Measurements from ENCODE around the gene TGOLN2. TPM values are rescaled to one million over a fixed set of nuclear protein-coding genes. Genes with fewer than 3 reads are reported as not detected.
"Not testable (repeated sequence)": the region's sequence is repeated elsewhere in the genome, so short reads cannot be mapped to it uniquely, and the experiment has no call there.

The TGOLN2 gene
- total RNA-seq, 6 experiments from 2014 or later, result 143 to 161 (median 150) TPM

- H3K27me3 Mint-ChIP-seq (ENCODE audit: insufficient read depth), result no peaks in the 10 kb centered on the region; the same call in 1 of the 2 replicates
- H3K9me3 Mint-ChIP-seq, result no peaks in the 10 kb centered on the region
- H3K27ac Mint-ChIP-seq, result no peak overlapping the region
- no peak overlapping the region for H3K4me3 Mint-ChIP-seq
- H3K4me1 Mint-ChIP-seq (ENCODE audit: low read depth), result no peaks in the 10 kb centered on the region
- DNase-seq, result no peak
- H3K36me3 Mint-ChIP-seq (ENCODE audit: low read depth), result peaks cover 11% of the 10 kb centered on the region
- TF ChIP-seq, protein P1, sequence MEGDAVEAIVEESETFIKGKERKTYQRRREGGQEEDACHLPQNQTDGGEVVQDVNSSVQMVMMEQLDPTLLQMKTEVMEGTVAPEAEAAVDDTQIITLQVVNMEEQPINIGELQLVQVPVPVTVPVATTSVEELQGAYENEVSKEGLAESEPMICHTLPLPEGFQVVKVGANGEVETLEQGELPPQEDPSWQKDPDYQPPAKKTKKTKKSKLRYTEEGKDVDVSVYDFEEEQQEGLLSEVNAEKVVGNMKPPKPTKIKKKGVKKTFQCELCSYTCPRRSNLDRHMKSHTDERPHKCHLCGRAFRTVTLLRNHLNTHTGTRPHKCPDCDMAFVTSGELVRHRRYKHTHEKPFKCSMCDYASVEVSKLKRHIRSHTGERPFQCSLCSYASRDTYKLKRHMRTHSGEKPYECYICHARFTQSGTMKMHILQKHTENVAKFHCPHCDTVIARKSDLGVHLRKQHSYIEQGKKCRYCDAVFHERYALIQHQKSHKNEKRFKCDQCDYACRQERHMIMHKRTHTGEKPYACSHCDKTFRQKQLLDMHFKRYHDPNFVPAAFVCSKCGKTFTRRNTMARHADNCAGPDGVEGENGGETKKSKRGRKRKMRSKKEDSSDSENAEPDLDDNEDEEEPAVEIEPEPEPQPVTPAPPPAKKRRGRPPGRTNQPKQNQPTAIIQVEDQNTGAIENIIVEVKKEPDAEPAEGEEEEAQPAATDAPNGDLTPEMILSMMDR (IDR thresholded peaks at IDR 0.05), result no peak
Observed at GRCh38 chr2:85368921-85369320, 41.1 kb upstream of the TGOLN2 start.

DNA sequence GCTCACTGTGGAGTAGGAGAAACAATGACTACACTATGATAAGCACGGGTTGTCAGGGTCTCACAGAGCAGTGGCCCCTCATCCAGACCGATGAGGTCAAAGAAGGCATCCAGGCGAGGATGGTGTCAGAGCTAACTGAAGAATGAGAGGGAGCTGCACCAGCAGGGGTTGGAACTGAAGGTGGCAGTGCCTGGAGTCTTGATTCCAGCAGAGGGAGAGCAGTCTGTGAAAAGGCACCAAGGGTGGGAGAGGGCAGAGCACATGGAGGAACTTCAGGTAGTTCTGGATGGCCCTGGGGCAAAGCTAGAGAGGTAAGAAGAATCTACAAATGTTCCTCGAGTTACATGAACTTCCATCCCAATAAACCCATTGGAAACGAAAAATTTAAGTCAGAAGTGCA lies 39.4 kb upstream of the TGOLN2 start:
- no peaks in the 10 kb centered on the region for H3K4me1 Mint-ChIP-seq (ENCODE audit: low read depth)
- H3K36me3 Mint-ChIP-seq (ENCODE audit: low read depth), result peaks cover 15% of the 10 kb centered on the region
- DNase-seq, result no peak
- TF ChIP-seq, protein P1 (IDR thresholded peaks at IDR 0.05), result no peak
- no peak overlapping the region for H3K4me3 Mint-ChIP-seq
- H3K27me3 Mint-ChIP-seq (ENCODE audit: insufficient read depth), result no peaks in the 10 kb centered on the region; the same call in 1 of the 2 replicates
- no peaks in the 10 kb centered on the region for H3K9me3 Mint-ChIP-seq
- no peak overlapping the region for H3K27ac Mint-ChIP-seq

DNA sequence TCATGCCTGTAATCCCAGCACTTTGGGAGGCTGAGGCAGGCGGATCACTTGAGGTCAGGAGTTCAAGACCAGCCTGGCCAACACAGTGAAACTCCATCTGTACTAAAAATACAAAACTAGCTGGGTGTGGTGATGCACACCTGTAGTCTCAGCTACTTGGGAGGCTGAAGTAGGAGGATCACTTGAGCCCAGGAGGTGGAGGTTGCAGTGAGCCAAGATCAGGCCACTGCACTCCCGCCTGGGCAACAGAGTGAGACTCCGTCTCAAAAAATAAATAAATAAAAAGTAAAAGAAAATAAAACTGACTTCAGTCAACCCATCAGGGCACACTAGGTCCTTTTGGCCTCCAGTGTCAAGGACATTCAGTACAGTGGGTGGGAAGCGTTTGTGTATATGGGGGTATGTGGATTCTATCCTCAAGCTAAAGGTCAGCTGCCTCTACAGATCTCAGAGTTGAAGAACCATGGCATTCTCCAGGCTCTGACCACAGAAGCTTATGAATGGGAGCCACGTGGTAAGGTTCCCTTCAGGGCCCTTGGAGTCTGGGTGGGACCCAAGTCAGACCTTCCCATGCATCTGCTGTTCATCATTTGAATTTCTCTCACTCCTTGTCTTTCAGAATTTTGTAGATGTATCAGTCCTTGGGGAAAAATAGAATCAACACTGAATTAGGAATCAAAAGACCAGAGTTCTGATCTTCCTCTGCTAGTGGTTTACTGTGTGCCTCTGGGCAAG lies 35.0 kb upstream of the TGOLN2 start:
- H3K36me3 Mint-ChIP-seq (ENCODE audit: low read depth), result peaks cover 22% of the 10 kb centered on the region
- not testable (repeated sequence) for H3K27me3 Mint-ChIP-seq (ENCODE audit: insufficient read depth); H3K4me1 Mint-ChIP-seq (ENCODE audit: low read depth); H3K4me3 Mint-ChIP-seq; H3K27ac Mint-ChIP-seq; DNase-seq; H3K9me3 Mint-ChIP-seq

- no peak overlapping the region for H3K27ac Mint-ChIP-seq
- H3K4me1 Mint-ChIP-seq (ENCODE audit: low read depth), result peaks cover 25% of the 10 kb centered on the region
- H3K27me3 Mint-ChIP-seq (ENCODE audit: insufficient read depth), result no peaks in the 10 kb centered on the region; the same call in none of the 2 replicates
- TF ChIP-seq, protein P1 (IDR thresholded peaks at IDR 0.05), result no peak
- H3K4me3 Mint-ChIP-seq, result no peak overlapping the region
- H3K36me3 Mint-ChIP-seq (ENCODE audit: low read depth), result peaks cover 27% of the 10 kb centered on the region
- H3K9me3 Mint-ChIP-seq, result no peaks in the 10 kb centered on the region
- DNase-seq, result no peak
Observed at GRCh38 chr2:85357736-85358135, 29.9 kb upstream of the TGOLN2 start.

GRCh38 chr2:85356186-85356585 lies 28.4 kb upstream of the TGOLN2 start:
- Mint-ChIP-seq H3K36me3 (ENCODE audit: low read depth) (peaks cover 21% of the 10 kb centered on the region), H3K4me1 (ENCODE audit: low read depth) (peaks cover 28% of the 10 kb centered on the region), H3K9me3 (no peaks in the 10 kb centered on the region), H3K4me3 (no peak overlapping the region), H3K27me3 (ENCODE audit: insufficient read depth) (no peaks in the 10 kb centered on the region; the same call in none of the 2 replicates), H3K27ac (no peak overlapping the region)
- TF ChIP-seq, protein P1 (IDR thresholded peaks at IDR 0.05), result no peak
- no peak for DNase-seq

- no peaks in the 10 kb centered on the region; the same call in none of the 2 replicates for H3K27me3 Mint-ChIP-seq (ENCODE audit: insufficient read depth)
- peak overlapping the region; percentile 97 for H3K4me3 Mint-ChIP-seq
- H3K27ac Mint-ChIP-seq, result peak overlapping the region; percentile 27; the same call in 1 of the 2 replicates
- H3K36me3 Mint-ChIP-seq (ENCODE audit: low read depth), result peaks cover 26% of the 10 kb centered on the region
- TF ChIP-seq, protein P1 (IDR thresholded peaks at IDR 0.05), result no peak
- no peak for DNase-seq
- no peaks in the 10 kb centered on the region for H3K9me3 Mint-ChIP-seq
- peaks cover 28% of the 10 kb centered on the region for H3K4me1 Mint-ChIP-seq (ENCODE audit: low read depth)
Observed at GRCh38 chr2:85355521-85355920, 27.7 kb upstream of the TGOLN2 start.
